Measurements from ENCODE around the gene PGLYRP2. TPM values are rescaled to one million over a fixed set of nuclear protein-coding genes. Genes with fewer than 3 reads are reported as not detected.
A peak's percentile ranks its signal among the peaks of the same experiment; 100 is the strongest.

The PGLYRP2 gene
- total and polyA plus RNA-seq, 2 experiments from 2014 or later = not detected

DNA sequence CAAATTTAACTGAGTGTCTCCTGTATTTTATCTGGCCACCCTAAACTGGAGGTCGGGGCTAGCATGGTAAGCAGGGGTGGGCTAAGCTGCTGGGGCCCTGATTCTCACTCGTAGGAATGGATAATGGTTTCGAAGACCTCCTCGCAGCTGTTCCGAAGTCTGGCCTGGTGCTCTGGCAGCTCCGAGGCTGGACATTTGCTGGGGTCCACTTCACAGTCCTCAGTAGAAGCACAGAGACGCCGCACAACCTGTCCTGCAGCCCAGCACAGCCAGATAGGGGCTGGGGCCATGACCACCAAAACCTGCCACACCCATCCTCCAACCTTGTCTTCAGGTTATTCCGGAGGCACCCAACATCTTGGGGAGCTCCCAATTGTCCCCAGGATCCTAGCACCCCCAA lies 23.3 kb downstream of the PGLYRP2 start:
- Histone ChIP-seq H3K9me3 (ENCODE audit: low read depth) (no peaks in the 10 kb centered on the region), H3K27ac (no peak overlapping the region), H3K4me3 (no peak overlapping the region), H3K36me3 (no peaks in the 10 kb centered on the region), H3K4me1 (ENCODE audit: low read depth) (no peaks in the 10 kb centered on the region), H3K27me3 (peaks cover 73% of the 10 kb centered on the region)
- TF ChIP-seq, protein P1, sequence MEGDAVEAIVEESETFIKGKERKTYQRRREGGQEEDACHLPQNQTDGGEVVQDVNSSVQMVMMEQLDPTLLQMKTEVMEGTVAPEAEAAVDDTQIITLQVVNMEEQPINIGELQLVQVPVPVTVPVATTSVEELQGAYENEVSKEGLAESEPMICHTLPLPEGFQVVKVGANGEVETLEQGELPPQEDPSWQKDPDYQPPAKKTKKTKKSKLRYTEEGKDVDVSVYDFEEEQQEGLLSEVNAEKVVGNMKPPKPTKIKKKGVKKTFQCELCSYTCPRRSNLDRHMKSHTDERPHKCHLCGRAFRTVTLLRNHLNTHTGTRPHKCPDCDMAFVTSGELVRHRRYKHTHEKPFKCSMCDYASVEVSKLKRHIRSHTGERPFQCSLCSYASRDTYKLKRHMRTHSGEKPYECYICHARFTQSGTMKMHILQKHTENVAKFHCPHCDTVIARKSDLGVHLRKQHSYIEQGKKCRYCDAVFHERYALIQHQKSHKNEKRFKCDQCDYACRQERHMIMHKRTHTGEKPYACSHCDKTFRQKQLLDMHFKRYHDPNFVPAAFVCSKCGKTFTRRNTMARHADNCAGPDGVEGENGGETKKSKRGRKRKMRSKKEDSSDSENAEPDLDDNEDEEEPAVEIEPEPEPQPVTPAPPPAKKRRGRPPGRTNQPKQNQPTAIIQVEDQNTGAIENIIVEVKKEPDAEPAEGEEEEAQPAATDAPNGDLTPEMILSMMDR (IDR thresholded peaks at IDR 0.05; ENCODE audit: low read depth, low read length) = no peak
- no peak for DNase-seq (ENCODE audit: low read depth in 1 of 2, low spot score in 1 of 2)

DNA sequence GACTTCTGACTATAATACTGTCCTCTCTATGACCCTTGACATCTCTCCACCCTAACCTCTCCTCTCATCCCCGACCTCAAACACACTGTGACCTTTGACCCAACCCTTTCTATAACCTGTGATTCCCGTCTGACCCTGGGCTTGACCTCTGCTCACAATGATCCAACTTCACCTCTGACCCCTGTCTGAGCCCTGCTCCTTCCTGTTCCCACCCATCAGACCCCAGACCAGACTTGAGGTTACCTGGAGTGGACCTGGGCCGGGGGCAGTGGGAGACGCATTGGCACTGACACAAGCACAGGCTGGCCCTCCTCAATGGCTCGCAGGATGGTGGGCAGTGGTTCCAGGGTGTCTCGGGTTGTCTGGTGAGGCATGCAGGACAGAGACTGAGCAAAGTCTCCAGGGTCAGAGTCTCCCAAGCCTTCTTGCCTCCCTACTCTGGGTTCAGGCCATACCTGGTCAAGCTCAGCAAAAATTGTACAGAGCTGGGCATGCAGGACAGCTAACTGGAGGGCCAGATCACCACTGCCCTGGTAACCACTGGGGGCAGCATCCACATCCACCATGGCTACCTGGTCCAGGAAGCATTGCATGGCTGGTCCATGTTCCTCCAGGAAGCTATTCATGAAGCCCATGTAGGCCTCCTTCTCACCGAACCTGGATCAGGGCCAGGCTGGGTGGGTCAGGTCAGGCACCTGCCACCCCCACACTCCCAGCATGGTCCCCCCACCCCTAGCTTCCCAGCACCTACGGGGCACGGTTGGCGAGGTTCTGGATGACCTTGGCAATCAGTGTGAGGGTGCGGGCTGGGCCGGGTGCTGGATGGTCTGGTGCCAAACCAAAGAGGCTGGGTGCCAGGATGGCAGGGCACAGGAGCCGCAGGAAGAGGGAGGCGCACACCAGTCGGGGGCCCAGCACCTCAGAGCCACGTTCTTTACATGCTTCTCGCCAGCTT lies 25.1 kb downstream of the PGLYRP2 start:
- H3K4me3 ChIP-seq = no peak overlapping the region
- TF ChIP-seq, protein P1 (IDR thresholded peaks at IDR 0.05; ENCODE audit: low read depth, low read length) = peak; percentile 38

GRCh38 chr19:15453091-15453578 lies 26.2 kb downstream of the PGLYRP2 start:
- Histone ChIP-seq H3K9me3 (ENCODE audit: low read depth) (no peaks in the 10 kb centered on the region), H3K36me3 (no peaks in the 10 kb centered on the region), H3K4me3 (peak overlapping the region; percentile 12), H3K4me1 (ENCODE audit: low read depth) (no peaks in the 10 kb centered on the region), H3K27me3 (peaks cover 44% of the 10 kb centered on the region), H3K27ac (no peak overlapping the region)
- DNase-seq (ENCODE audit: low read depth in 1 of 2, low spot score in 1 of 2) = peak; percentile 14 to 36
- TF ChIP-seq, protein P1 (IDR thresholded peaks at IDR 0.05; ENCODE audit: low read depth, low read length) = peak; percentile 42

More for the DNA sequence above, 25.1 kb downstream of the PGLYRP2 start:
- no peak for DNase-seq (ENCODE audit: low read depth in 1 of 2, low spot score in 1 of 2)
- Histone ChIP-seq H3K27ac (no peak overlapping the region), H3K9me3 (ENCODE audit: low read depth) (no peaks in the 10 kb centered on the region), H3K27me3 (peaks cover 55% of the 10 kb centered on the region), H3K36me3 (no peaks in the 10 kb centered on the region), H3K4me1 (ENCODE audit: low read depth) (no peaks in the 10 kb centered on the region)

GRCh38 chr19:15452111-15453047 lies 26.9 kb downstream of the PGLYRP2 start:
- no peak overlapping the region for H3K27ac ChIP-seq
- TF ChIP-seq, protein P1 (IDR thresholded peaks at IDR 0.05; ENCODE audit: low read depth, low read length) = no peak
- peaks cover 37% of the 10 kb centered on the region for H3K27me3 ChIP-seq
- H3K4me1 ChIP-seq (ENCODE audit: low read depth) = no peaks in the 10 kb centered on the region
- H3K4me3 ChIP-seq = peak overlapping the region; percentile 12
- no peaks in the 10 kb centered on the region for H3K36me3 ChIP-seq
- peak; percentile 90 to 91 for DNase-seq (ENCODE audit: low read depth in 1 of 2, low spot score in 1 of 2)
- H3K9me3 ChIP-seq (ENCODE audit: low read depth) = no peaks in the 10 kb centered on the region

- TF ChIP-seq, protein P1 (IDR thresholded peaks at IDR 0.05; ENCODE audit: low read depth, low read length) = no peak
- Histone ChIP-seq H3K36me3 (no peaks in the 10 kb centered on the region), H3K4me3 (no peak overlapping the region), H3K9me3 (ENCODE audit: low read depth) (no peaks in the 10 kb centered on the region), H3K27ac (no peak overlapping the region), H3K27me3 (peaks cover 18% of the 10 kb centered on the region), H3K4me1 (ENCODE audit: low read depth) (no peaks in the 10 kb centered on the region)
- DNase-seq (ENCODE audit: low read depth in 1 of 2, low spot score in 1 of 2) = no peak
Observed at GRCh38 chr19:15450528-15450890, 28.8 kb downstream of the PGLYRP2 start.

Measured in cardiac muscle cell (in vitro differentiated cells and primary cell).